Activated CD8-positive, alpha-beta memory T cell treated with anti-CD3 and anti-CD28 coated beads for 48 hours (primary cell): ENCODE data around the gene PSG4.
"Not testable (repeated sequence)": the region's sequence is repeated elsewhere in the genome, so short reads cannot be mapped to it uniquely, and the experiment has no call there.

Source experiments
- DNase-seq, 3 experiments: peaks; one replicate each; pipeline ENCODE4 v3.0.0-alpha.2; 2020; ENCODE audit warnings: low read depth in 2 of 3, low spot score in 2 of 3

Gene PSG4

DNA sequence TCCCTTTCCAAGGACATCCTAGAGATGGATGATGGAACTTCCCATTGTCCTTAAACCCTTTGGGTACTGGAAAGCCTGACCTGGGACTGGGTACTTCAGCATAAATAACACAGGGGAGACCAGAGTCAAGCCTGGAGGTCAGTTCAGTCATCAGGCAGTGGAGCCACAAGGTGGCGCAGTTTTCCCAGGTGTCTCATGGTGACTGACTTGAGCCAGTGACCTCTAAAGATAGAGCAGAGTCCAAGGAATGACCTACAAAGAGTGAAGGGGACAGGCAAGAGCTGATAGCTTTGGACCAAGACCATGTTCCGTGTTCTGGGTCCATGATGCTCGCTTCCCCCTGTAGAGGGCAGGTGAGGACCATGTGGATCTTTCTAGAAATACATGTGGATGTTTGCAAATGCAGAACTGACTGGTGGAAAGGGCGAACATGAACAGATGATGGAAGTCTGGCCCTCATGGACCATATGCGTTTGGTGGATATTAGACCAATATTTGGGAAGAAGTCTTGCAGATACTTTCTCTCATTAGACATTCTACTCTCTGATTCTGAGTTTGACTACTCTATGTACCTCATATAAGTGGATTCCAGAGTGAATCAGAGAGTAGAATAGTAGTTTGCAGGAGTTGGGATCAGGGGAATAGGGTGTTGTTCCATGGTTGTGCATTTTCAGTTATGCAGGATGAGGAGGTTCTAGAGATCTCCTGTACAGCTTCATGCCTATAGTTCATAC lies 6.6 kb downstream of the PSG4 start:
- DNase-seq = not testable (repeated sequence)

DNA sequence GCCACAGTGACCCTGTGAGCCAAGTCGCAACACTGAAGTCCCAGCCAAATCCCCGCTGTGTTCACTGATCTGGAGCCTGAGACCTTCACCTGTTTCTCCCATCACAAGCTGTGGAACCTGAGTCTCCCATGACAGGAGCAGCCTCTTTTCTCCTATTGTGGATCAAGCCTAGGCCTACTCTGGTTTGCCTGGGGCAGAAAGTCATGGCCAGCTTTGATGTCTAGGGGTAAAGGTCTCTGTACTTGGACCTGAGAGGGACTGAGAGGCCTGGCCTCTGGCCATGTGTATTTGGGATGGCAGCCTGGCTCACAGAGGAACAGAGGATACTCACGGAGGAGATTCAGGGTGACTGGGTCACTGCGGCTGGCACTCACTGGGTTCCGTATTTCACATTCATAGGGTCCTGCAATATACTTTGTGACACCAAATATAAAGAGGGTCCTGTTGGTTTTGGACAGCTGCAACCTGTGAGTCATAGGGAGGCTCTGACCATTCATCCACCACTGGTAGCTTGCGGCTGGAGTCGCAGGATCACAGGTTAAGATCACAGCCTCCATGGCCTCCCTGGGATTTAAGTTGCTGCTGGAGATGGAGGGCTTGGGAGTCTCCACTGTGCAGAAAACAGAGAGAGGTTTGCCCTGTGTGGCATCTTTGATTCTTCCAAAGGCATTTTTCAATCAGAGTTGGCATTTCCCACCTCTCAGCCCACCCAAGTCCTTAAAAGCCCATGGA lies 7.6 kb downstream of the PSG4 start:
- DNase-seq = not testable (repeated sequence)

DNA sequence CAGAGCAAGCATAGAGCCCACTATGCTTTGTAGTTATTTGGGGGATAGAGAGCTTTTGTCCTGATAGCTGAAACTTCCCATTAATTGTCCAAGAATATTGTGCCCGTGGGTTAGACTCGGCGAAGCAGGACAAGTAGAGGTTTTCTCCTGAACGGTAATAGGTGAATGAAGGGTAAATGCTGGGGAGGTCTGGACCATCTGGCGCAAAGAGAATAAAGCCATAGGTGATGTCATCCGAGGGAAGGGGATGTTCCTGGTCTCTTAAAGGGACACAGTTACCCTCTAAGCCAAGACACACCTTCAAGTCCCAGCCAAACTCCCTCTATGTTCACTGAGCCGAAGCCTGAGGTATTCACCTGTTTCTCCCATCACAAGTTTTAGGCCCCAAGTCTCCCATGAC lies 11.0 kb downstream of the PSG4 start:
- DNase-seq = not testable (repeated sequence)

DNA sequence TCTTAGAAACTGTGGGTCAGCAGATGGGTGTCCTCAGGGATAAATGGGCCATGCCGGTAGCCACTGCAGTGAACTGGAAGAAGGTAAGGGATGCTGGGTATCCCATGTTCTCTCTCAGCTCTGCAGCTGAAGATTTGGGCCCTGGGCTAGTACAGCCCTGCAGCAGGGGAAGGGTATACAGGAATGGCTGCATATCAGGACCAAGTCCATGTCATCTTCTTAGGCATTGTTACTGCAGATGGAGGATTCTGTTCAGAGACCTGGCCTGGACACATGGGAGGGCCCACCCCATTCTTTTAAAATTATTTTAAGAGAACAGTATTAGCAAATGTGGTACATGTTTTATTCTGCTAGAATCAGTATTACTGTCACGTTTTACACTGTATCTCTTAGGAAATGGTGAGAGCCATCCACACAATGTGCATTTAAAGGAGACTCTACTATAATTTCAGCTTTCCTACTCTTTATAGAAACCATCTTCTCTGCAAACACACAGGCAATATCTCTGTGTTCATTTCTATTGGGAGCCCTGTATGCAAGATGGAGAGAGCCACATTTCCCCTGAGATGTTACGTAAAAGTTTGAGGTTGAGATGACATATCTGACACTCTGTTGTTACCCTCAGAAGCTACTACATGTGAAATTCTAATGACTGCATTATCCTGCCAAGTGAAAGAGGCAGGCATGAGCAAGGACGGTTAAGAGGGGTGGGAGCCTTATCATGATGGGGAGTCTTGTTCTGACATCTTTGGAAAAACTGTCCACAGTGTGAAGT lies 12.9 kb downstream of the PSG4 start:
- not testable (repeated sequence) for DNase-seq

DNA sequence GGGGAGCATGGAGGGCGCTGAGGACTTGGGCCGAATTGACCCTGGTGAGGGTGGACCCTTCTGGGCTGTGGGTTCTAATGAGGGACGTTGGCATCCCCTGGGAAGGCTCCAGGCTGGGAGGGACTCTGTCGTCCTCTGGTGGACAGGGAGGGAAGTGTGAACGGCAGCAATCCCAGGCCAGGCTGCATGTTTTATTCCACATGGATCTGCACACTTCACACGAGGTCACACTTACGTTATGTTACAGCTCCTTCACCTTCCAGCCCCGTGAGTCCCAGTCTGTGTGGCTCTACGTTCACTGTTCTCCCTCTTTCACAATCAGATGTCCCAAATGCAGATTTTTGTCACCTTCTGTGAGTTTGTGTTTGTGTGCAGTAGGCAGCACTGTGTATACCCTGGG lies 17.3 kb downstream of the PSG4 start:
- DNase-seq = not testable (repeated sequence)

DNA sequence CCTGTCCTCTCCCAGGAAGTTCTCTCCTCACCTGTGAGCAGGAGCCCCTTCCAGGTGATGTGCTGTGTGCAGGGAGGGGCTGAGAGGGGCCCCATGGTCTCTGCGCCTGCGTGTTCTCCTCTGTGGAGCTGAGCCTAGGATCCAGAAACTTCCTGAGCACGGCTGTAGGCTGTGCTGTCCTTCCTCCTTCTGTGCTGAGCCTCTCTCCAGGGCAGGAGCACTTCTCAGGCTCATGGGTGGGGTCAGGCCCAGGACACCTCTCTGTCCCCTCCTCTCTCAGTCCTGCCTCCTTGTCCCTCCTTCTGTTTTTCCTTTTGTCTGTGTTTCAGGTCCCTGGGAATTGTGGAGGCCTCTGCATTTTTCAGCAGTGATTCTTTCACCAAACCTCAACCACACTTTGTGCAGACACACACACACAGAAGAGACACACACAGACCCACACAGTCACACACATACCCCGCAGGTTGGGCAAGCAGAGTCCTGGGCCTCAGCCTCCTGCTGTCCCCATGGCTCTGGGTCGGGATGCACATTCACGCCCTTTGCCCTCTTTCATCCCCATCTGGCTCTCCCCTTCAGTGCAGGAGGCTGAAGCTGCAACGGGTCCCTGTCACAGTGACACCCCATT lies 19.0 kb downstream of the PSG4 start, which contains the start of gene PSG5:
TSS of gene PSG5 (minus strand) at position 226 of the 625 bp plus-strand sequence. CDS start at position 95, 131 bp downstream.
- not testable (repeated sequence) for DNase-seq

DNA sequence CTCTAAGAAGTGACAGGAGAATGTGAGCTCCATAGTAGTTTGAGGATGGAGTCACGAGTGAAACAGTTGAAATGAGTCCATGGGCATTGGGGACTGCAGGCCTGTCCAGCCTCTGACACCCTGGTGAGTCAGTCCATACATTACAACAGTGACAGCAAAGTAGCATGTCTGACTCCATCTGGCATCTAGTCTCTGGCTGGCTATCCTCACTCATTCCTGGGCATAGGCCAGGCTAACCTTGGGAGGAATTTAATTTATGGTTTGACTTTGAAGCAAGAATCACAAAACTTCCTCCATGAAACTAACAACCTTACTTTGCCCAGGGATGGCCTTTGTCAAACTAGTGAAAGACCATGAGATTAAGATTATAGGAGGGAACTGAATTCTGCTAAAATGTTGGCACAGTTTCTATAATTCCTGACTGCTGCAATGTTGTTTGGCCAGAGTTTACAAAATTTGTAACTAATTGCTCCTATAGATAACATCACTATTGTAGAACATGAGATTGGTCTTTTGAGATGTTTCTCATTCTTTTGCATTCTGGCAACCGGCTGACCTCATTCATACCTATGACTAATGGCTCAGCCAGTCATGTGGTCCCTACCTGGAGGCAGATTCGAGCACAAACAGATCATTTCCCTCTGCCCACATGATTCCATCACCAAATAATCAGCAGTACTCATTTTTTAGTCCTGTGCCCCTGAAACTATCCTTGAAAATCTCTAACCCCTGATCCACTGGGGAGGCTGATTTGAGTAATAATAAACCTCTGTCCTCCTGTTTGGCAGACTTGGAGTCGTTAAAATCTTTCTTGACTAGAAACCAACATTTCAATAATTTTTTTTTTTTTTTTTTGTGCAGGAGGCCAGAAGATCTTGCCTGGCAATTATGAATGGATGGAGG lies 23.3 kb downstream of the PSG4 start:
- DNase-seq = not testable (repeated sequence)

DNA sequence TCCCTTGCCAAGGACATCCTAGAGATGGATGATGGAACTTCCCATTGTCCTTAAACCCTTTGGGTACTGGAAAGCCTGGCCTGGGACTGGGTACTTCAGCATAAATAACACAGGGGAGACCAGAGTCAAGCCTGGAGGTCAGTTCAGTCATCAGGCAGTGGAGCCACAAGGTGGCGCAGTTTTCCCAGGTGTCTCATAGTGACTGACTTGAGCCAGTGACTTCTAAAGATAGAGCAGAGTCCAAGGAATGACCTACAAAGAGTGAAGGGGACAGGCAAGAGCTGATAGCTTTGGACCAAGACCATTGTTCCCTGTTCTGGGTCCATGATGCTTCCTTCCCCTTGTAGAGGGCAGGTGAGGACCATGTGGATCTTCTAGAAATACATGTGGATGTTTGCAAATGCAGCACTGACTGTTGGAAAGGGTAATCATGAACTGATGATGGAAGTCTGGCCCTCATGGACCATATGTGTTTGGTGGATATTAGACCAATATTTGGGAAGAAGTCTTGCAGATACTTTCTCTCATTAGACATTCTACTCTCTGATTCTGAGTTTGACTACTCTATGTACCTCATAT lies 25.8 kb downstream of the PSG4 start:
- not testable (repeated sequence) for DNase-seq

DNA sequence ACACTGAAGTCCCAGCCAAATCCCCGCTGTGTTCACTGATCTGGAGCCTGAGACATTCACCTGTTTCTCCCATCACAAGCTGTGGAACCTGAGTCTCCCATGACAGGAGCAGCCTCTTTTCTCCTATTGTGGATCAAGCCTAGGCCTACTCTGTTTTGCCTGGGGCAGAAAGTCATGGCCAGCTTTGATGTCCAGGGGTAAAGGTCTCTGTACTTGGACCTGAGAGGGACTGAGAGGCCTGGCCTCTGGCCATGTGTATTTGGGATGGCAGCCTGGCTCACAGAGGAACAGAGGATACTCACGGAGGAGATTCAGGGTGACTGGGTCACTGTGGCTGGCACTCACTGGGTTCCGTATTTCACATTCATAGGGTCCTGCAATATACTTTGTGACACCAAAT lies 26.9 kb downstream of the PSG4 start:
- not testable (repeated sequence) for DNase-seq

DNA sequence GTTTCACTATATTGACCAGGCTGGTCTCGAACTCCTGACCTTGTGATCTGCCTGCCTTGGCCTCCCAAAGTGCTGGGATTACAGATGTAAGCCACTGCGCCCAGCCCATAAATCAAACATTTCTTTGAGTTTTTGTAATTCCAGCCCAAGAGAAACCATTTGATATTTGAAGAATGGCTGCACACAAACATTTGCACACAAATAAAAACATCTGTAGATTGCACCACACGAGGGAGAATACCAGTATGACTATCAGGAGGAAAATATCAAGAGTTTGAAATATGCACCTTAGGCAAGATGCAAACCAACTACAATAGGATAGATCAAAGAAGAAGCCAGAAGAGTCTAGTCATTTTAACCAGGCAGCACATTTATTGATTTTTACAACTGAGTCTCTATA lies 39.5 kb downstream of the PSG4 start:
- not testable (repeated sequence) for DNase-seq

DNA sequence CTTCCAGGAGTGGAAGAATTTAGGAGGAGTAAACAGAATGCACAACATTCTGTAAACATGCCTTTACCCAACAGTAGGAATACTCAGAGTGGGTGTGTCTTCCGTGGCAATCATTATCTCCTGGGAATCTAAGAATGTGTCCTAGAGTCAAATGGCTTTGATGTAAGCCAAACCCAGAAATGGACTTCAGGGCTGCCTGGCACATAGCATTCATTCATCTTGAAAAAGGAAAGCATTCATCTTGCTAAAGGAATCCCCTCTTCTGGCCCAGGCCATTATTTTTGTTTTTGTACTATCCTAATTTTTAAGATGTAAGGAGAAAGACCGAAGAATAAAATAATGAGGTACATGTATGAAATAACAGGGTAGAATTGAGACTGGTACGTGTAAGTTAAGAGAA lies 42.3 kb downstream of the PSG4 start:
- not testable (repeated sequence) for DNase-seq

DNA sequence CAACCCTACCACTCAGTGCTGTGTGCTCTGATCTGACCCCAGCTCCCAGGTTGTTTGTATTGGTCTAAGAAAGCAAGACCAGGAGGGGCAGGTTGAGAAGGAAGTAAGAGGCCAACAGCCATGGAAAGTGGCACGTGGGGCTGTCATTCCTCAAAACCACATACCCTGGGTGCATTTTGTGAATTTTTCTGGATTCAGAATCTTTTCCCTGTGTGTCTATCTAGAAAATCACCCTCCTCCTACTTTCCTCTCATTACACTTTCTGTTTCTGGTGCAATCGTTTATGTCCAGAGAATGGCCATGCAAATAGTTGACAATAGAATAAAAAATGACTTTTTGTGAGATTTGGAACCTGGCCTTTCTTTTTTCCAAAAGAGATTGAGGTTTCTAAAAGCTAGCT lies 43.2 kb downstream of the PSG4 start:
- DNase-seq = not testable (repeated sequence)

DNA sequence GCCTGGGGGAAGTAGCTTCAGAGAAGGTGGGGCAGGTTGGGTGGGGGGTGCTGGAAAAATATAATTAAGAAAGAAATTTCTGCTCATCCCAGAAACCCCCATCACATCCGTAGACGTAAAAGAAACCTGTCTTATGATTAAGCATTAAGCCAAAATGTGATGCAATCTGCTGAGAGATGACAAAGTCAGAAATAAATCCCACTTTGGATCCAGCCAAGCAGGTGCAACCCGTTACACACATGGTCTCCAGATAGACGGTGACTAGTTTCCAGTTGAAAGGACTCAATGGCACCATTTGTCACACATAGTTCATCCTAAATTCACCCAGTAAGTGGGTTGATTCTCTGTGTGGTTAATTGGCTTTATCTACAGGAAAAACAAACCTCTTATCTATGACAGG lies 53.2 kb downstream of the PSG4 start:
- no peak for DNase-seq

DNA sequence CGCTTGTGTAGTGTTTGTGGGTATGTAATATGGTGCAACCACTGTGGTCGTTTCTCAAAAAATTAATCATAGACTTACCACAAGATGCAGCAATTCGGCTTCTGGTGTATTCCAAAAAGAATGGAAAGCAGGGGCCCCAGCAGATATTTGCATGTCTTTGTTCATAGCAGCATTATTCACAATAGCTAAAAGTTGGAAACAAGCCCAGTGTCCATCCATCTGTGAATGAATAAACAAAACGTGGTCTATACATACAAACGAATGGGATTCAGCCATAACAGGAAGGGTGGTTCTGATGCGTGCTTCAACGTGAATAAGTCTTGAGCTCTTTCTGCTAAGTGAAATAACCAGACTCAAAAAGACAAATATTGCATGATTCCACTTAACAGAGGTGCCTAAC lies 55.6 kb downstream of the PSG4 start:
- not testable (repeated sequence) for DNase-seq

DNA sequence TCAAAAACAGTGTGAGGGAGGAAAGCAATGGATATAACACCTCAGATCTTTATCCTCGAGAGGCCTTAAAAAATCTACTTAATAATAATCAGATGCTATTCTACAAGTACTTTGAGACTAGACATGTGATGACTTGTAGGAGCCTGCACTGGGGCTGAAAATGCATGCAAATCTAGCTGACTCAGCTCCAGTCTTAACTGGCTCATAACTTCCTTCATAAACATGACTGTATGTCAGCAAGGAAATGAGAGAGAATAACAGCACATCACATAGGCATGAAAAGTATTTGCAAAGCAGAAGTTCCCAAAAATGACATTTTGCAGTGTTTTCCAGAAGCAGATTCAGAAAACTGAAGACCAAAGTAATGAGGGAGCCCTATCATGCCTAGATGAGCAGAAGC lies 57.2 kb downstream of the PSG4 start:
- no peak for DNase-seq
